GM12878 (cell line): ENCODE measurements around the gene KLHL8. TPM values are rescaled to one million over a fixed set of nuclear protein-coding genes. Genes with fewer than 3 reads are reported as not detected.

Experiments used
- ATAC-seq: fragments of 200-7000 bp; cut with Tn5 transposase; 3 replicates; pipeline ENCODE4 v1.9.1; 2020; ENCODE audit warnings: mild to moderate bottlenecking, moderate library complexity
- BruUV-seq: library from RNA; stranded (reverse); fragments of 400-500 nt; replicated peaks from 2 replicates; lab custom pipeline; 2021; lab: Mats Ljungman, UMichigan
- CTCF ChIA-PET: fragments of 300-600 bp; sonication (Branson Sonifier 250); formaldehyde crosslinking; extraction: SDS; loops from one replicate; lab custom pipeline; 2021; ENCODE audit warnings: inconsistent platforms; lab: Yijun Ruan, JAX
- POLR2A ChIA-PET: fragments of 350-600 bp; formaldehyde crosslinking; extraction: SDS; loops from one replicate; lab custom pipeline; 2021; ENCODE audit warnings: inconsistent platforms; lab: Charles Lee
- RAD21 ChIA-PET: fragments of 300-600 bp; sonication (Branson Sonifier 250); formaldehyde crosslinking; loops from one replicate; lab custom pipeline; 2023; ENCODE audit warnings: antibody characterized with exemption; ENCODE audit not compliant: unreplicated experiment; lab: Charles Lee
- SMC1A ChIA-PET: fragments of 300-600 bp; sonication (Branson Sonifier 250); formaldehyde crosslinking; loops from one replicate; lab custom pipeline; 2023; ENCODE audit not compliant: unreplicated experiment, uncharacterized antibody; lab: Charles Lee
- DNase-seq: peaks from one replicate; pipeline ENCODE4 v3.0.0-alpha.2; 2011; ENCODE audit warnings: low read depth, low spot score
- FAIRE-seq: peaks from 3 replicates; lab custom pipeline; 2011; peaks lifted over from hg19 to GRCh38; lab: Jason Lieb, UNC
- H2AFZ ChIP-seq: 2 replicates; pipeline ENCODE4 v1.6.0; 2011; ENCODE audit warnings: low read depth, low read length, control low read depth; ENCODE audit not compliant: control insufficient read depth
- H3K27ac ChIP-seq: 2 replicates; pipeline ENCODE4 v1.5.1; 2011; ENCODE audit warnings: control low read depth; ENCODE audit not compliant: control insufficient read depth, insufficient read depth
- H3K27me3 ChIP-seq, 2 experiments: replicated peaks in 1 of 2; 2 replicates each; pipeline versions ENCODE4 v1.6.0 to v1.6.1; 2011; ENCODE audit warnings: low read length in 1 of 2; ENCODE audit not compliant: control insufficient read depth in 2 of 2, insufficient read depth in 2 of 2
- H3K36me3 ChIP-seq, 2 experiments: 2 replicates each; pipeline ENCODE4 v1.5.1; 2011; ENCODE audit warnings: low read length in 1 of 2; ENCODE audit not compliant: control insufficient read depth in 2 of 2, insufficient read depth in 2 of 2
- H3K4me1 ChIP-seq: 2 replicates; pipeline ENCODE4 v1.6.1; 2011; ENCODE audit warnings: mild to moderate bottlenecking, low read length, moderate library complexity, mixed read lengths; ENCODE audit not compliant: control insufficient read depth, insufficient read depth
- H3K4me2 ChIP-seq: 2 replicates; pipeline ENCODE4 v1.6.0; 2011; ENCODE audit warnings: control low read depth; ENCODE audit not compliant: control insufficient read depth, insufficient read depth
- H3K4me3 ChIP-seq: fragments of 200-600 bp; sonication (generic); 2 replicates; pipeline ENCODE4 v1.5.1; 2016
- H3K79me2 ChIP-seq: 2 replicates; pipeline ENCODE4 v1.6.0; 2011; ENCODE audit warnings: low read length; ENCODE audit not compliant: control insufficient read depth, insufficient read depth
- H3K9ac ChIP-seq: 2 replicates; pipeline ENCODE4 v1.8.0; 2011; ENCODE audit warnings: low read length, control low read depth, mixed read lengths; ENCODE audit not compliant: control insufficient read depth, insufficient read depth
- H3K9me3 ChIP-seq: replicated peaks from 3 replicates; pipeline ENCODE4 v1.5.1; 2011; ENCODE audit warnings: mild to moderate bottlenecking, low read length; ENCODE audit not compliant: control insufficient read depth, insufficient read depth
- H4K20me1 ChIP-seq: 2 replicates; pipeline ENCODE4 v1.6.0; 2011; ENCODE audit not compliant: control insufficient read depth, insufficient read depth
- CBFB ChIP-seq: IDR thresholded peaks from 2 replicates; pipeline ENCODE4 v1.6.1; 2016; ENCODE audit warnings: antibody characterized with exemption, low read depth
- CREM ChIP-seq: IDR thresholded peaks from 2 replicates; pipeline ENCODE4 v1.6.1; 2014; ENCODE audit warnings: antibody characterized with exemption, low read depth
- DPF2 ChIP-seq: fragments of 450-650 bp; IDR thresholded peaks from 2 replicates; pipeline ENCODE4 v1.6.1; 2017; ENCODE audit warnings: mild to moderate bottlenecking
- EED ChIP-seq: sonication (generic); IDR thresholded peaks from 2 replicates; pipeline ENCODE4 v1.6.1; 2016; ENCODE audit warnings: antibody characterized with exemption, low read depth
- EGR1 ChIP-seq, 2 experiments: IDR thresholded peaks; 1 replicate in 1 of 2; 2 replicates in 1 of 2; pipeline ENCODE4 v1.6.1; 2011 to 2012; ENCODE audit warnings: low read depth in 2 of 2, low read length in 2 of 2, borderline replicate concordance in 1 of 2, mild to moderate bottlenecking in 1 of 2, moderate library complexity in 1 of 2
- EZH2 ChIP-seq: IDR thresholded peaks from 2 replicates; pipeline ENCODE4 v1.6.1; 2012; ENCODE audit warnings: low read depth, mild to moderate bottlenecking, control low read depth, inconsistent platforms, low read length, borderline replicate concordance; ENCODE audit not compliant: control insufficient read depth
- KDM1A ChIP-seq: fragments of 200-600 bp; sonication (generic); IDR thresholded peaks from 2 replicates; pipeline ENCODE4 v1.6.1; 2016; ENCODE audit warnings: borderline replicate concordance
- POLR2AphosphoS5 ChIP-seq: IDR thresholded peaks from 2 replicates; pipeline ENCODE4 v1.6.1; 2011; ENCODE audit warnings: mild to moderate bottlenecking, low read length, inconsistent platforms
- POU2F2 ChIP-seq: IDR thresholded peaks from 3 replicates; pipeline ENCODE4 v1.6.1; 2011; ENCODE audit warnings: low read depth, mild to moderate bottlenecking, low read length, borderline replicate concordance
- RAD21 ChIP-seq: IDR thresholded peaks from 2 replicates; pipeline ENCODE4 v1.6.1; 2011; ENCODE audit warnings: mild to moderate bottlenecking, low read depth, low read length, moderate library complexity; ENCODE audit not compliant: insufficient read depth
- RB1 ChIP-seq: fragments of 450-650 bp; formaldehyde crosslinking; IDR thresholded peaks from 2 replicates; pipeline ENCODE4 v1.6.1; 2017; ENCODE audit warnings: mild to moderate bottlenecking, borderline replicate concordance
- SREBF1 ChIP-seq: IDR thresholded peaks from 2 replicates; pipeline ENCODE4 v1.6.1; 2012; ENCODE audit warnings: mild to moderate bottlenecking, low read length
- TCF12 ChIP-seq: IDR thresholded peaks from 2 replicates; pipeline ENCODE4 v1.6.1; 2011; ENCODE audit warnings: low read depth, mild to moderate bottlenecking, low read length
- ZNF207 ChIP-seq: fragments of 450-650 bp; IDR thresholded peaks from 2 replicates; pipeline ENCODE4 v1.6.1; 2014; ENCODE audit warnings: antibody characterized with exemption, mild to moderate bottlenecking, borderline replicate concordance
- ZNF217 ChIP-seq: fragments of 450-650 bp; IDR thresholded peaks from 2 replicates; pipeline ENCODE4 v1.6.1; 2017; ENCODE audit warnings: antibody characterized with exemption, mild to moderate bottlenecking
- WGBS: methylation state at CpG from one replicate; pipeline ENCODE4 v1.1.6; 2016; ENCODE audit warnings: low lambda C conversion rate; ENCODE audit not compliant: insufficient replicate concordance, insufficient coverage; ENCODE audit errors: missing lambda C conversion rate; 5-methylcytosine and 5-hydroxymethylcytosine counted together
- in situ Hi-C: fragments of 300-500 bp; cut with MboI; formaldehyde crosslinking; loops from 9 replicates; pipeline ENCODE4 v1.14.3; 2018; ENCODE audit warnings: mixed read lengths
- intact Hi-C: fragments of 100-400 bp; cut with micrococcal nuclease; formaldehyde crosslinking; loops from one replicate; pipeline ENCODE4 v1.14.2; 2022; ENCODE audit not compliant: unreplicated experiment
- polyA plus RNA-seq, 11 experiments: library from polyadenylated mRNA; depleted of rRNA in 4 of 11; unstranded in 6 of 11; stranded (reverse) in 5 of 11; fragments of >200 nt; fragmentation: Nextera tagmentation in 4 of 11; fragmentation: Illumina TruSeq in 1 of 11; extraction: Ambion mirVana in 4 of 11; extraction: Trizol in 1 of 11; gene quantifications; 1 replicate in 1 of 11; 2 replicates in 10 of 11; pipeline versions ENCODE4 v1.2.1 to v1.2.3, GENCODE V29; 2011 to 2016; ENCODE audit warnings: inconsistent platforms in 2 of 11, missing spikeins in 2 of 11, low read depth in 1 of 11
- total RNA-seq, 4 experiments: library from RNA; depleted of rRNA in 3 of 4; stranded (reverse); fragments of >200 nt in 3 of 4; fragmentation: Illumina TruSeq in 1 of 4; extraction: Trizol in 1 of 4; gene quantifications; 2 replicates each; pipeline versions ENCODE4 v1.2.1 to v1.2.3, GENCODE V29; 2013 to 2021
- TF ChIP-seq, protein P1 (sequence below): fragments of 150-350 bp; IDR thresholded peaks from 2 replicates; pipeline ENCODE4 v1.6.1; 2016; ENCODE audit warnings: low read depth, low read length

The KLHL8 gene
- total and polyA plus RNA-seq, 10 of the 15 experiments (the other 5 are each of a cell fraction or from before 2014, with no cell fraction given), result 4.5 to 13.1 (median 9.0) TPM

DNA sequence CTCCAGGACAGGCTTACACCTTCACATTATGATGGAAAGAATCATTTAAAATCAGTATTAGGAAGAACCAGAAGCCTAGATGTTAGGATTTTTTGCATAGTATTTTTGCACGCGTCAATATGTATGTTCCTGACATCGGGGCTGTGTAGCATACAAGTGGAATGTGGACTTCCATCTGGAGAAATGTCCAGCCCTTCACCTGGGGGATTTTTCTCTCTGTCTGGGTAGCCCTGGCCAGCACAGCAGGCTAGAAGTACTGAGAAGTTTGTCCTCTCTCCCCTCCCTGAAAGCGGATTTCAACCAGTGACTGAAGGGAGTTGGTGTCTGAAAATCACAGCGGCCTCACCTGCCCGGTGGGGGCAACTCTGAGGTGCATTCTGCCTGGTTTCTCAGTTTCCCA lies 10.4 kb upstream of the KLHL8 start:
- H3K4me3 ChIP-seq, result no peak overlapping the region
- H2AFZ ChIP-seq, result no peak overlapping the region
- no peak overlapping the region for H3K4me2 ChIP-seq
- WGBS, result 88% methylated on average over 6 of the region's 6 CpGs
- DNase-seq, result no peak
- no TSS peak for BruUV-seq
- RAD21 ChIA-PET, result no interaction called here
- in situ Hi-C loops (loop anchor here (5.0 to 10.0 kb wide), 2 partner anchors 309 to 736 kb away; no protein-coding TSS in a partner anchor), intact Hi-C loops (no loop called here)
- TF ChIP-seq KDM1A, result no peak
- no peaks in the 10 kb centered on the region for H3K36me3 ChIP-seq
- H3K27ac ChIP-seq, result no peak overlapping the region
- H3K4me1 ChIP-seq, result no peaks in the 10 kb centered on the region
- POLR2A ChIA-PET, result no interaction called here
- H3K79me2 ChIP-seq, result no peaks in the 10 kb centered on the region
- no peaks in the 10 kb centered on the region for H4K20me1 ChIP-seq
- CTCF ChIA-PET, result interaction anchor here (1.5 kb wide), 1 partner anchor 80 kb away, joined by 12 read pairs; no protein-coding TSS in a partner anchor
- H3K9ac ChIP-seq, result no peak overlapping the region
- H3K9me3 ChIP-seq, result no peaks in the 10 kb centered on the region
- no peak for ATAC-seq
- no peaks in the 10 kb centered on the region for H3K27me3 ChIP-seq
- no peak for FAIRE-seq
- SMC1A ChIA-PET, result interaction anchor here (0.8 to 1.8 kb wide), 2 partner anchors 81 to 308 kb away, joined by 3 to 6 read pairs; no protein-coding TSS in a partner anchor

DNA sequence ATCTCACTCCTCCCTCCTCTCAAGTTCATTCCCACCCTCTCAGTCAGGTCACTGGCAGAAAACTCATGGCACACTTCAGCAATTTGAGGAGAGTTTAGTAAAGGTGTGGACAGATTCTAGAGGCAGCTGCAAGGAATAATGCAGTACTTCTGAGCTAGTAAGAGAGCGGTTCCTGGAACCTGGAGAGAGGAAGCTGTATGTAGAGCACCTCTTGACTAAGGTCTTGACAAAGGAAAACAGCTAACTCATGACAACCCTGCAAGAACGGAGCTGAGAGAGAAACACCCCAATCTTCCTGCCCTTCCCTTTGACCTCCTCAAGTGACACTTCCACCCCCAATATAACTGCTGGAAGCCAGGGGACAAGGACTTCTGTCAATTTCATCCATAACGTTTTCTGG lies 9.6 kb upstream of the KLHL8 start:
- H3K9me3 ChIP-seq, result no peaks in the 10 kb centered on the region
- no peak overlapping the region for H3K4me2 ChIP-seq
- H3K36me3 ChIP-seq, result no peaks in the 10 kb centered on the region
- CTCF ChIA-PET, result interaction anchor here (0.7 to 1.5 kb wide), 4 partner anchors 9 to 308 kb away, joined by 3 to 12 read pairs (median 4); no protein-coding TSS in a partner anchor
- no peak overlapping the region for H3K4me3 ChIP-seq
- H3K27ac ChIP-seq, result no peak overlapping the region
- in situ Hi-C loops (loop anchor here (5.0 to 10.0 kb wide), 2 partner anchors 308 to 735 kb away; no protein-coding TSS in a partner anchor), intact Hi-C loops (no loop called here)
- no TSS peak for BruUV-seq
- no peak for FAIRE-seq
- H3K79me2 ChIP-seq, result no peaks in the 10 kb centered on the region
- H4K20me1 ChIP-seq, result no peaks in the 10 kb centered on the region
- H3K4me1 ChIP-seq, result no peaks in the 10 kb centered on the region
- 43% methylated on average over 3 of the region's 3 CpGs for WGBS
- no peak for ATAC-seq
- H3K9ac ChIP-seq, result no peak overlapping the region
- SMC1A ChIA-PET, result interaction anchor here (0.8 to 1.8 kb wide), 2 partner anchors 80 to 307 kb away, joined by 3 to 6 read pairs; no protein-coding TSS in a partner anchor
- H3K27me3 ChIP-seq, result no peaks in the 10 kb centered on the region
- no peak overlapping the region for H2AFZ ChIP-seq
- no peak for DNase-seq
- POLR2A ChIA-PET, result no interaction called here
- RAD21 ChIA-PET, result no interaction called here
- TF ChIP-seq POLR2AphosphoS5 (no peak), SREBF1 (no peak), RAD21 (no peak), RB1 (no peak), POU2F2 (no peak), CBFB (no peak), EED (no peak), ZNF207 (no peak), CREM (no peak), EGR1 (IDR thresholded peaks at IDR 0.05; ENCODE audit: borderline replicate concordance in 1 of 2, low read depth in 2 of 2, low read length in 2 of 2) (no peak), EZH2 (no peak), DPF2 (no peak), TCF12 (no peak), ZNF217 (no peak)
- TF ChIP-seq, protein P1, sequence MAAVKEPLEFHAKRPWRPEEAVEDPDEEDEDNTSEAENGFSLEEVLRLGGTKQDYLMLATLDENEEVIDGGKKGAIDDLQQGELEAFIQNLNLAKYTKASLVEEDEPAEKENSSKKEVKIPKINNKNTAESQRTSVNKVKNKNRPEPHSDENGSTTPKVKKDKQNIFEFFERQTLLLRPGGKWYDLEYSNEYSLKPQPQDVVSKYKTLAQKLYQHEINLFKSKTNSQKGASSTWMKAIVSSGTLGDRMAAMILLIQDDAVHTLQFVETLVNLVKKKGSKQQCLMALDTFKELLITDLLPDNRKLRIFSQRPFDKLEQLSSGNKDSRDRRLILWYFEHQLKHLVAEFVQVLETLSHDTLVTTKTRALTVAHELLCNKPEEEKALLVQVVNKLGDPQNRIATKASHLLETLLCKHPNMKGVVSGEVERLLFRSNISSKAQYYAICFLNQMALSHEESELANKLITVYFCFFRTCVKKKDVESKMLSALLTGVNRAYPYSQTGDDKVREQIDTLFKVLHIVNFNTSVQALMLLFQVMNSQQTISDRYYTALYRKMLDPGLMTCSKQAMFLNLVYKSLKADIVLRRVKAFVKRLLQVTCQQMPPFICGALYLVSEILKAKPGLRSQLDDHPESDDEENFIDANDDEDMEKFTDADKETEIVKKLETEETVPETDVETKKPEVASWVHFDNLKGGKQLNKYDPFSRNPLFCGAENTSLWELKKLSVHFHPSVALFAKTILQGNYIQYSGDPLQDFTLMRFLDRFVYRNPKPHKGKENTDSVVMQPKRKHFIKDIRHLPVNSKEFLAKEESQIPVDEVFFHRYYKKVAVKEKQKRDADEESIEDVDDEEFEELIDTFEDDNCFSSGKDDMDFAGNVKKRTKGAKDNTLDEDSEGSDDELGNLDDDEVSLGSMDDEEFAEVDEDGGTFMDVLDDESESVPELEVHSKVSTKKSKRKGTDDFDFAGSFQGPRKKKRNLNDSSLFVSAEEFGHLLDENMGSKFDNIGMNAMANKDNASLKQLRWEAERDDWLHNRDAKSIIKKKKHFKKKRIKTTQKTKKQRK, result no peak
